ENCODE data around the gene EPS8L1.
"Not testable (repeated sequence)": the region's sequence is repeated elsewhere in the genome, so short reads cannot be mapped to it uniquely, and the experiment has no call there.

Gene EPS8L1

GRCh38 chr19:55094456-55095259, 19.0 kb downstream of the EPS8L1 start:
- no peak for DNase-seq (ENCODE audit: low read depth)

GRCh38 chr19:55095260-55096060, 19.8 kb downstream of the EPS8L1 start:
- no peak for DNase-seq (ENCODE audit: low read depth)

- DNase-seq (ENCODE audit: low read depth), result no peak
These were observed 20.5 kb downstream of the EPS8L1 start for GRCh38 chr19:55096061-55096701.

GRCh38 chr19:55097864-55098715, 22.4 kb downstream of the EPS8L1 start:
- DNase-seq (ENCODE audit: low read depth), result no peak

- no peak for DNase-seq (ENCODE audit: low read depth)
These were observed 23.3 kb downstream of the EPS8L1 start for GRCh38 chr19:55098716-55099556.

- no peak for DNase-seq (ENCODE audit: low read depth)
These were observed 24.2 kb downstream of the EPS8L1 start for GRCh38 chr19:55099557-55100506.

- DNase-seq (ENCODE audit: low read depth), result no peak
These were observed 25.6 kb downstream of the EPS8L1 start for GRCh38 chr19:55101261-55101660.

- DNase-seq (ENCODE audit: low read depth), result no peak
These were observed 27.5 kb downstream of the EPS8L1 start for GRCh38 chr19:55103190-55103589.

- DNase-seq (ENCODE audit: low read depth), result no peak
These were observed 29.6 kb downstream of the EPS8L1 start for GRCh38 chr19:55105237-55105636.

- no peak for DNase-seq (ENCODE audit: low read depth)
These were observed 30.9 kb downstream of the EPS8L1 start for GRCh38 chr19:55106591-55106990.

- DNase-seq (ENCODE audit: low read depth), result not testable (repeated sequence)
These were observed 31.6 kb downstream of the EPS8L1 start for GRCh38 chr19:55107252-55107651.

GRCh38 chr19:55109527-55110291, 34.0 kb downstream of the EPS8L1 start:
- DNase-seq (ENCODE audit: low read depth), result no peak

- DNase-seq (ENCODE audit: low read depth), result no peak
These were observed 35.7 kb downstream of the EPS8L1 start for GRCh38 chr19:55111238-55111831.

GRCh38 chr19:55112246-55112776, 36.6 kb downstream of the EPS8L1 start:
- DNase-seq (ENCODE audit: low read depth), result no peak

- no peak for DNase-seq (ENCODE audit: low read depth)
These were observed 37.3 kb downstream of the EPS8L1 start for GRCh38 chr19:55112777-55113569.

- no peak for DNase-seq (ENCODE audit: low read depth)
These were observed 37.9 kb downstream of the EPS8L1 start for GRCh38 chr19:55113570-55114039.

- DNase-seq (ENCODE audit: low read depth), result no peak
These were observed 39.0 kb downstream of the EPS8L1 start for GRCh38 chr19:55114566-55115145.

Measured in stimulated activated CD8-positive, alpha-beta memory T cell treated with anti-CD3 and anti-CD28 coated beads, Interleukin-15, amount 100 ng/mL, for 24 hours (primary cell).